Caco-2 (cell line): ENCODE data around the gene CYB561D1. TPM values are rescaled to one million over a fixed set of nuclear protein-coding genes. Genes with fewer than 3 reads are reported as not detected.

Source experiments
- BruUV-seq: library from RNA; stranded (reverse); fragments of 400-500 nt; replicated peaks from 2 replicates; lab custom pipeline; 2021; lab: Mats Ljungman, UMichigan
- CTCF ChIA-PET: fragments of 300-600 bp; sonication (Branson Sonifier 250); formaldehyde crosslinking; loops from one replicate; lab custom pipeline; 2022; ENCODE audit warnings: antibody characterized with exemption; lab: Charles Lee
- POLR2A ChIA-PET: fragments of 300-600 bp; sonication (Branson Sonifier 250); formaldehyde crosslinking; loops from one replicate; lab custom pipeline; 2022; ENCODE audit warnings: antibody characterized with exemption; lab: Charles Lee
- DNase-seq, 2 experiments: peaks; one replicate each; pipeline versions ENCODE4 v3.0.0 to v3.0.0-alpha.2; 2020 to 2022
- H3K27me3 ChIP-seq: replicated peaks from 2 replicates; pipeline ENCODE4 v1.6.0; 2011; ENCODE audit warnings: low read length; ENCODE audit not compliant: control insufficient read depth, insufficient read depth
- H3K36me3 ChIP-seq: 2 replicates; pipeline ENCODE4 v1.5.1; 2011; ENCODE audit warnings: low read length; ENCODE audit not compliant: control insufficient read depth, insufficient read depth
- H3K4me1 ChIP-seq: fragments of 250-450 bp; sonication (Bioruptor Pico); 2 replicates; pipeline ENCODE4 v1.5.1; 2020; ENCODE audit warnings: mild to moderate bottlenecking
- H3K4me3 ChIP-seq: 2 replicates; pipeline ENCODE4 v1.5.1; 2011; ENCODE audit warnings: low read depth, mild to moderate bottlenecking, control low read depth, low read length
- H3K9me3 ChIP-seq: fragments of 250-450 bp; sonication (Bioruptor Pico); 2 replicates; pipeline ENCODE4 v1.5.1; 2020; ENCODE audit warnings: mild to moderate bottlenecking, moderate library complexity
- H3K27ac Mint-ChIP-seq: one replicate; pipeline ENCODE4 v1.8.0; 2022; ENCODE audit warnings: mixed read lengths; ENCODE audit not compliant: unreplicated experiment
- H3K27me3 Mint-ChIP-seq: one replicate; pipeline ENCODE4 v1.8.0; 2022; ENCODE audit warnings: mixed read lengths; ENCODE audit not compliant: insufficient read depth, unreplicated experiment
- H3K36me3 Mint-ChIP-seq: one replicate; pipeline ENCODE4 v1.8.0; 2022; ENCODE audit warnings: mild to moderate bottlenecking, mixed read lengths; ENCODE audit not compliant: insufficient read depth, unreplicated experiment
- H3K4me1 Mint-ChIP-seq: one replicate; pipeline ENCODE4 v1.8.0; 2022; ENCODE audit warnings: low read depth, mixed read lengths; ENCODE audit not compliant: unreplicated experiment
- H3K4me3 Mint-ChIP-seq: one replicate; pipeline ENCODE4 v1.8.0; 2022; ENCODE audit warnings: mild to moderate bottlenecking, moderate library complexity, mixed read lengths; ENCODE audit not compliant: unreplicated experiment
- H3K9me3 Mint-ChIP-seq: one replicate; pipeline ENCODE4 v1.8.0; 2022; ENCODE audit warnings: mixed read lengths; ENCODE audit not compliant: unreplicated experiment
- intact Hi-C: fragments of 100-400 bp; cut with micrococcal nuclease; formaldehyde crosslinking; loops from one replicate; pipeline ENCODE4 v1.10.0; 2022; ENCODE audit not compliant: unreplicated experiment
- total RNA-seq: library from RNA; stranded (reverse); gene quantifications from 2 replicates; pipeline ENCODE4 v1.2.3, GENCODE V29; 2022
- TF ChIP-seq, protein P1 (sequence below), 2 experiments: fragments of 200-600 bp in 1 of 2; IDR thresholded peaks; 1 replicate in 1 of 2; 2 replicates in 1 of 2; pipeline versions ENCODE4 v1.5.1 to v1.8.0; 2011 to 2022; ENCODE audit warnings: antibody characterized with exemption in 1 of 2, control low read depth in 1 of 2, inconsistent platforms in 1 of 2, low read depth in 1 of 2, low read length in 1 of 2, mild to moderate bottlenecking in 1 of 2, moderate library complexity in 1 of 2; ENCODE audit not compliant: insufficient read depth in 1 of 2, severe bottlenecking in 1 of 2, unreplicated experiment in 1 of 2

Gene CYB561D1
- total RNA-seq, 1 experiment from 2014 or later: 7.3 TPM

DNA sequence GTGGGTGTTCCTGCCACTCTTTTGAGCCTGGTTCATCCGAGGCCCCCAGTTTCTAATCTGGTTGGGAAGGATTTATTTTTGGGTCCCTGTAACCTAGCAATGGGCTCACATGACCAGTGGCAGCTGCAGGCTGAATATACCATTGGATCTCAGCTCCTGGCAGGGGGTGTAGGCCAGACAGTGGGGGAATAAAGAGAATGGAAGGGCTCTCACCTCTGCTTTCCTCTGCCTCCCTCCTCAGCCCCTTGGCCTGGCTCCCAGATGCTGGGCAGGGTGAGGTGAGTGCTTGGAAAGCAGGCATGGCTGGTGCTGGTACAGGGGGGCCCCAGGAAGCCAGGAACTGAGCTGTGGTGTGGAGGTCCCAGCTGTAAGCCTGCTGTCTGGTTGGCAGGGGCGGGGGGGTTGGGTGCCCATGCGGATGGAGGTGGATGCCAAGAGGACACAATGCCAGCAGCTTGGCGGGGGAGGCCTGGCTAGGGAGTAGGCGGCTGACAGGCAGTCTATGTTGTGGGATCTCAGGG is 42.1 kb downstream of the CYB561D1 start:
- Histone ChIP-seq H3K4me1 (no peaks in the 10 kb centered on the region; the same call in 1 of the 2 replicates), H3K9me3 (no peaks in the 10 kb centered on the region), H3K4me3 (no peak overlapping the region), H3K36me3 (no peaks in the 10 kb centered on the region), H3K27me3 (no peaks in the 10 kb centered on the region)
- H3K4me3 Mint-ChIP-seq: no peak overlapping the region
- TF ChIP-seq, protein P1, sequence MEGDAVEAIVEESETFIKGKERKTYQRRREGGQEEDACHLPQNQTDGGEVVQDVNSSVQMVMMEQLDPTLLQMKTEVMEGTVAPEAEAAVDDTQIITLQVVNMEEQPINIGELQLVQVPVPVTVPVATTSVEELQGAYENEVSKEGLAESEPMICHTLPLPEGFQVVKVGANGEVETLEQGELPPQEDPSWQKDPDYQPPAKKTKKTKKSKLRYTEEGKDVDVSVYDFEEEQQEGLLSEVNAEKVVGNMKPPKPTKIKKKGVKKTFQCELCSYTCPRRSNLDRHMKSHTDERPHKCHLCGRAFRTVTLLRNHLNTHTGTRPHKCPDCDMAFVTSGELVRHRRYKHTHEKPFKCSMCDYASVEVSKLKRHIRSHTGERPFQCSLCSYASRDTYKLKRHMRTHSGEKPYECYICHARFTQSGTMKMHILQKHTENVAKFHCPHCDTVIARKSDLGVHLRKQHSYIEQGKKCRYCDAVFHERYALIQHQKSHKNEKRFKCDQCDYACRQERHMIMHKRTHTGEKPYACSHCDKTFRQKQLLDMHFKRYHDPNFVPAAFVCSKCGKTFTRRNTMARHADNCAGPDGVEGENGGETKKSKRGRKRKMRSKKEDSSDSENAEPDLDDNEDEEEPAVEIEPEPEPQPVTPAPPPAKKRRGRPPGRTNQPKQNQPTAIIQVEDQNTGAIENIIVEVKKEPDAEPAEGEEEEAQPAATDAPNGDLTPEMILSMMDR (IDR thresholded peaks at IDR 0.05; ENCODE audit: insufficient read depth in 1 of 2, low read depth in 1 of 2, low read length in 1 of 2, severe bottlenecking in 1 of 2, unreplicated experiment in 1 of 2): no peak
- no peak overlapping the region for H3K27ac Mint-ChIP-seq
- BruUV-seq: no TSS peak
- intact Hi-C loops: no loop called here
- no peak for DNase-seq
- no peaks in the 10 kb centered on the region for H3K27me3 Mint-ChIP-seq
- H3K36me3 Mint-ChIP-seq: peaks cover 4% of the 10 kb centered on the region
- no peaks in the 10 kb centered on the region for H3K4me1 Mint-ChIP-seq
- ChIA-PET POLR2A (no interaction called here), CTCF (no interaction called here)
- no peaks in the 10 kb centered on the region for H3K9me3 Mint-ChIP-seq

DNA sequence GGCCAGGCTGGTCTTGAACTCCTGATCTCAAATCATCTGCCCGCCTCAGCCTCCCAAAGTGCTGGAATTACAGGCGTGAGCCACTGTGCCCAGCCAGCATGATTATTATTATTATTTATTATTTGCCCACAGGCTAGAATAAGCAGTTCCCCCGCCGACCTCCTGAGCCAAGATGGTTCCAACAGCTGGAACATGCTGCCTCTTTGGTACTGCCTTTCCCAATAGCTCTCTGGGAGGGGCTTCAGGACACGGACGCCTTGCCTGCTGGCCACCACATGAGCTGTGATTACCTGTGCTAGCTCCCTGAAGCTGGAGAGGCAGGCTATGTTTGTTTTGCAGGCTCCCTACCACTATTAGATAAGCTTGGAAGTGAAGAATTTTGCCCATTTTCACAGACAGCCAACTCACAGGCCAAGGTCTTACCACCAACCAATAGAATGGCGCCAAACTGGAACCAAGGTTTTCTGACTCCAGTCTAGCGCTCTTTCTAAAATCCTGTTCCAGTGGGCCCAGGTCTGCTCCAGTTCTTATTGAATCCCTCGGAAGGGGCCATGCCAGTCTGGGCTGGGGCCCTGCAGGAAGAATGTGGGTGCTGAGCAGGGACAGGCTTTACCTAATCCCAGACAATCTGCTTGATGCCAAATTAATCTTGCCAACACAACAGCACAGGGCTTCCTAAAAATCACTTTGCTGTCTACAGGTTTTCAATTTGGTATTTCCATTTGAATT is 43.7 kb downstream of the CYB561D1 start:
- no peaks in the 10 kb centered on the region for H3K4me1 Mint-ChIP-seq
- H3K4me1 ChIP-seq: no peaks in the 10 kb centered on the region; the same call in 1 of the 2 replicates
- H3K4me3 ChIP-seq: no peak overlapping the region
- H3K27me3 Mint-ChIP-seq: peaks cover 3% of the 10 kb centered on the region
- POLR2A ChIA-PET: no interaction called here
- H3K9me3 ChIP-seq: no peaks in the 10 kb centered on the region
- H3K9me3 Mint-ChIP-seq: no peaks in the 10 kb centered on the region
- no TSS peak for BruUV-seq
- no peak overlapping the region for H3K4me3 Mint-ChIP-seq
- CTCF ChIA-PET: interaction anchor here (1.3 kb wide), 1 partner anchor 8 kb away, joined by 3 read pairs; no protein-coding TSS in a partner anchor
- no peaks in the 10 kb centered on the region for H3K36me3 ChIP-seq
- TF ChIP-seq, protein P1 (IDR thresholded peaks at IDR 0.05; ENCODE audit: insufficient read depth in 1 of 2, low read depth in 1 of 2, low read length in 1 of 2, severe bottlenecking in 1 of 2, unreplicated experiment in 1 of 2): no peak
- no peak overlapping the region for H3K27ac Mint-ChIP-seq
- no peak for DNase-seq
- no peaks in the 10 kb centered on the region for H3K27me3 ChIP-seq
- intact Hi-C loops: no loop called here
- peaks cover 4% of the 10 kb centered on the region for H3K36me3 Mint-ChIP-seq

DNA sequence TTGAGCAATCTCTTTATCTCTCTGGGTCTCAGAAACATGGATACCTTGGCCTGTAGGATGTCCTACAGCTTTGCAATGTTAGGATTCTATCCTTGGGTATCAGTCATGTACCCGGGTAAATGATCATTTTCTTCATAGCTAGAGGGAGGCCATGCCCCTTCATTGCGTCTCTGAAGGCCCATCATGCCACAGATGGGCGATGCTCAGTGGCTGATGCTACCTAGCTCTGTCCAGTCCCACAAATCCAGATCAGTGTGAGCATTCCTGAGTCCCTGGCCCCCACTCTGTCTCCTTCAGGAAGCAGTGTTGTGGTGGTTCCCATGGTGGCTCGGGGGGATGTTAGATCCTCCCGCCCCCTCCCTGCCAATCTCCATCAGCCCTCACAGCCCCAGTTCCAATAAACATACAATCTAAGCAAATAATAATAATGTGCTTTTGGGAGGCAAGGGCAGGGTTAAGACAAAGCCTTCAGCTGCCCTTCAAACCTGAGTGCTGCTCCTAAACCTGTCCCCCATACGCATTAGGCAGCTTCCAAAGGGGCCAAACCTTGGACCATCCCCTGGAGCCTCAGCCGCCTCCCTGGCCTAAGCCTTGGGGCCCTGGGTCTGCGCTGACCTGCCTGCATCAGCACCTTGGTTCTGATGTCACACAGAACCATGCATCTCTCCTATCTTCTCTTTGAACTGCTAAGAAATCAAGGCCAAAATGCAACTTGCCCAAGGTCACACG is 45.1 kb downstream of the CYB561D1 start:
- Histone ChIP-seq H3K36me3 (no peaks in the 10 kb centered on the region), H3K27me3 (no peaks in the 10 kb centered on the region), H3K4me3 (no peak overlapping the region), H3K9me3 (no peaks in the 10 kb centered on the region), H3K4me1 (no peaks in the 10 kb centered on the region)
- Mint-ChIP-seq H3K4me1 (no peaks in the 10 kb centered on the region), H3K36me3 (peaks cover 4% of the 10 kb centered on the region), H3K27ac (no peak overlapping the region), H3K9me3 (no peaks in the 10 kb centered on the region), H3K27me3 (peaks cover 6% of the 10 kb centered on the region), H3K4me3 (no peak overlapping the region)
- no TSS peak for BruUV-seq
- TF ChIP-seq, protein P1 (IDR thresholded peaks at IDR 0.05; ENCODE audit: insufficient read depth in 1 of 2, low read depth in 1 of 2, low read length in 1 of 2, severe bottlenecking in 1 of 2, unreplicated experiment in 1 of 2): no peak
- intact Hi-C loops: no loop called here
- no peak for DNase-seq
- ChIA-PET POLR2A (no interaction called here), CTCF (interaction anchor here (0.8 kb wide), 1 partner anchor 117 kb away, joined by 4 read pairs; the partner anchor contains the start of gene GSTM4)
